HK-2 (cell line): ENCODE results near the gene ACTN4.

Experiments
- DNase-seq: peaks from one replicate; pipeline ENCODE4 v3.0.0-alpha.2; 2018; ENCODE audit not compliant: unreplicated experiment

ACTN4 gene

GRCh38 chr19:38695832-38696728 lies 48.6 kb downstream of the ACTN4 start:
- DNase-seq, result no peak

GRCh38 chr19:38696729-38697055 lies 49.2 kb downstream of the ACTN4 start:
- DNase-seq, result no peak

- no peak for DNase-seq
These were observed 49.7 kb downstream of the ACTN4 start for GRCh38 chr19:38697197-38697596.

GRCh38 chr19:38697641-38698071 lies 50.2 kb downstream of the ACTN4 start:
- no peak for DNase-seq

- DNase-seq, result no peak
These were observed 51.0 kb downstream of the ACTN4 start for GRCh38 chr19:38698225-38699026.

GRCh38 chr19:38699027-38699346 lies 51.5 kb downstream of the ACTN4 start:
- no peak for DNase-seq

GRCh38 chr19:38699647-38700349 lies 52.3 kb downstream of the ACTN4 start:
- no peak for DNase-seq

- DNase-seq, result no peak
These were observed 53.0 kb downstream of the ACTN4 start for GRCh38 chr19:38700350-38700901.

- DNase-seq, result no peak
These were observed 53.5 kb downstream of the ACTN4 start for GRCh38 chr19:38700902-38701454.

GRCh38 chr19:38701455-38702063 lies 54.1 kb downstream of the ACTN4 start:
- DNase-seq, result no peak

GRCh38 chr19:38702278-38702677 lies 54.8 kb downstream of the ACTN4 start:
- DNase-seq, result no peak

GRCh38 chr19:38703509-38703908 lies 56.1 kb downstream of the ACTN4 start:
- no peak for DNase-seq

- DNase-seq, result no peak
These were observed 57.1 kb downstream of the ACTN4 start for GRCh38 chr19:38704488-38705026.

GRCh38 chr19:38705197-38706019 lies 58.0 kb downstream of the ACTN4 start:
- DNase-seq, result no peak

GRCh38 chr19:38706792-38707511 lies 59.5 kb downstream of the ACTN4 start:
- DNase-seq, result no peak

- peak; percentile 54 for DNase-seq
These were observed 60.2 kb downstream of the ACTN4 start for GRCh38 chr19:38707512-38708114.

- no peak for DNase-seq
These were observed 61.1 kb downstream of the ACTN4 start for GRCh38 chr19:38708413-38709024.

GRCh38 chr19:38709119-38709518 lies 61.7 kb downstream of the ACTN4 start:
- DNase-seq, result no peak
